NCI-H2081 treated with DMSO at 0.1 percent for 48 hours (cell line): Measurements from ENCODE around the gene EHF.

ENCODE experiments used
- DNase-seq: peaks from one replicate; lab custom pipeline; 2025; lab: John Stamatoyannopoulos, UW

Gene EHF

DNA sequence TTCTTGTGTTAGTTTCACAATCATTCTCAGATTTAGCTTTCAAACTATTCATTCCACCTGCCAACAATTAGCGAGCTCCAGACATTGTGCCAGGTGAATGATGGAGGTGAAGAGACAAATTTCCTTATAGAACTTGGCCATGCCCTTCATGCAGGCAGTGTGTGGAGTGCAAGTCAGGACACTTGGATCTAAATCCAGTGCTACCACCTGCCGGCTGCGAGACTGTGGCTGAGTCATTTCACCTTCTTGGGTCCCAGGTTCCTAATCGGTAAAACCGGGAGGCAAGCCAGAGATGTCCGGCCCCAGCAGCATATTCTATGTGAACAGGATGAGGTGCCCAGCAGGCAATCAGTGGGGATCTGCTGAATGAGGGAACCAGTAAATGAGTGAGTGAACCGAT is 18.6 kb upstream of the EHF start:
- no peak for DNase-seq

DNA sequence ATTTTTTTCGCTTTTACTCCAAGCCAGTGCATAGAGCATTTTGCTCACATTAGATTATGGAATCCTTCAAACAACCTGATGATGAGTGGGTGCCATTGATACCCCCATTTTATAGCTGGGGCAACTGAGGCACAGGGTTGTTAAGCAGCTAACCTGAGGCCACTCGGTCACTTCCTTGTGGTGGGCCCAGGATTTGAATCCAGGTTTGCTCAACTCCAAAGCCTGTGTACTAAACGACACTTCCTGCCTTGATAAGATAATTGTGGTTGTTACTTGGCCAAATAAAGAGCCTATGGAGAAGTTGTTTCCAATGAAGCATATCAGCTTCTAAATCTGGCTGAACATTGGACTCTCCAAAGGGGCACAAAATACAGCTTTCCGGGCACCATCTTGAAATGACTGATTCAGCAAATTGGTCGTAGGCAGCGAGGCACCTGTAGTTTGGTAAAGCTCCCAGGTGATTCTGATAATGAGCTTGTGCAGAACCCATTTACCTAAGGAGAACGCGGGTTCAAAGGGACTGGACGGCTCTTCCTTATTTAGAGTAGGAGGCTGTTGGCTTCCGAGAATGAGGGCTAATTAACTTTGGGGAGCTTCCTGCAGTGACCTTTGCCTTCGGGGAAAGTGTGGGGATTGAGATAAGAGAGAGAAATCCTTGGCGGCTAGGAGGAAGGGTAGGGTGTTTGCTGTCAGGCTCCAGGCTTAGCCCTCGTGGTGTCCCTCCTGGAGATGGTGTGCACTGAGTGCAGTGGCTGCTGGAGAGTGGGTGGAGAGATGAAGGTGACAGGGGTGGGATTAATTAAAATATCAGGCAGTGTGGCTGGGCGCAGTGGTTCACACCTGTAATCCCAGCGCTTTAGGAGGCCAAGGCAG is 17.5 kb upstream of the EHF start:
- no peak for DNase-seq

DNA sequence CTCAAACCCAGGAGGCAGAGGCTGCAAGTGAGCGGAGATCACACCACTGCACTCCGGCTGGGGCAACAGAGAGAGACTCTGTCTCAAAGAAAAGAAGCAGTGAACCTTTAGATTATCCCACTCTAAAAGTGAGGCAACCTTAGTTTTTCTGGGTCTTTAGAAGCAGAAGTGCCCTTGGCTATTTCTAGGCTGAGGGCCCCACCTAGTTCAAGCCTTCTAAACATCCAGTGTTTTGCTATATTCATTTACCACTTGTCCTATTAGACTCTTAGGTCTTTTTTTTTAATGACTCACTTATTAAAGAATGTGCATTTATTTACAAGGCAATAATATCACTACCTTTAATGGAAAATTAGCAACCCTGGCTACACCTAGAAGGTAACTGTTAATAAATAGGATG is 16.7 kb upstream of the EHF start:
- no peak for DNase-seq

DNA sequence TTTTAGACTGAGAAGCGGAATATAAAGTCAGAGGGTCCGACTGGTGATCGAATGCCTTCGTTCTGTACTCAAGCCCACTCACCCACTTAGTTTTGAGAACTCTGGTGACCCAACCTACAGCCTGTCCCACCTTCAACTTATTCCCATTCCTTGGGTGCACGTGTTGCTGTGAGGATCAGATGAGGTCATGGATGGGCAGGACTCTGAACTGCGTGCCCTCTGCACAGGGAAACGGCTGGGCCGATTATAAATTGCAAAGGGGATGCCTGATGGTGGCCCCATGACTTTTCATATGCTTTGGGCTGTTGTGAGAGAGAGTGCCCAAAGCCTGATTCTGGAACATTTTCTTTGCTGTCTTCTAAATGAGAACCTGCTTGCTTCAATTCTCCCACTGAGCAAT is 16.0 kb upstream of the EHF start:
- DNase-seq: no peak

DNA sequence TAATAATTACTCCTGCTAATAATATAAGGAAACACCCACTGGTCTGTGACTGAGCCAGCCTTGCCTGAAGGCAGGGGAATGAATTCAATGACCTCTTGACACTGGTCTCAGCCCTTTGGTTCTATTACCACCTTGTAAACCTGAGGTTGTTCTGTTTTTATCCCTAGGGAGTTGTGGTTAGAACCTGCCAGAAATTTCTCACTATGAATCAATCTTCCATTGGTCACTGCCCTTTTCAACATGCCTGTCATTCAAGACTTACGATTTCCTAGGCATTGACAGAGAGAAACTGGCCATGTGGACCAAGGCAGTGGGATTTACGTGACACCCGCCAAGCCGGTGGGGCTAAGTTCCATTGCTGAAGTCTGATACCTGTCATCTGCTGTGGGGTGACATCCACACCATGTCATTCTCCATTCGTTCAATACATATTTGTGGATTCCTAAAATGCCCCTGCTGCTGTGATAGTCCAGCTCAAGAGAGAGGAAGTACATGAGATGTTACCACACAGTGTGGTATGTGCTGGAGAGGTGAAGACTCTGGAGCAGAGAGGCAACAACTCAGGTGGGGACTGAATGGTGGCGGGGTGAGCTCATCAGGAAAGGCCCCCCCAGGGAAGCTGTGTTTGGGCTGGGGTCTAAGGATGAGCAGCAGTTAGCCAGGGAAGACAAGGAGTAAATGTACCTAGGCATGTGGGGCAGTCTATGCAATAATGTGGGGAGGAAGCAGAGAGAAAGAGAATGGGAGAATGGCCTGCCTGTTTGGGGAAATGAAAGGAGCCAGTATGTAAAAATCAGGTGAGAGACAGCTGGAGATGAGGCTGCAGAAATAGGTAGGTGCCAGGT is 15.2 kb upstream of the EHF start:
- no peak for DNase-seq

DNA sequence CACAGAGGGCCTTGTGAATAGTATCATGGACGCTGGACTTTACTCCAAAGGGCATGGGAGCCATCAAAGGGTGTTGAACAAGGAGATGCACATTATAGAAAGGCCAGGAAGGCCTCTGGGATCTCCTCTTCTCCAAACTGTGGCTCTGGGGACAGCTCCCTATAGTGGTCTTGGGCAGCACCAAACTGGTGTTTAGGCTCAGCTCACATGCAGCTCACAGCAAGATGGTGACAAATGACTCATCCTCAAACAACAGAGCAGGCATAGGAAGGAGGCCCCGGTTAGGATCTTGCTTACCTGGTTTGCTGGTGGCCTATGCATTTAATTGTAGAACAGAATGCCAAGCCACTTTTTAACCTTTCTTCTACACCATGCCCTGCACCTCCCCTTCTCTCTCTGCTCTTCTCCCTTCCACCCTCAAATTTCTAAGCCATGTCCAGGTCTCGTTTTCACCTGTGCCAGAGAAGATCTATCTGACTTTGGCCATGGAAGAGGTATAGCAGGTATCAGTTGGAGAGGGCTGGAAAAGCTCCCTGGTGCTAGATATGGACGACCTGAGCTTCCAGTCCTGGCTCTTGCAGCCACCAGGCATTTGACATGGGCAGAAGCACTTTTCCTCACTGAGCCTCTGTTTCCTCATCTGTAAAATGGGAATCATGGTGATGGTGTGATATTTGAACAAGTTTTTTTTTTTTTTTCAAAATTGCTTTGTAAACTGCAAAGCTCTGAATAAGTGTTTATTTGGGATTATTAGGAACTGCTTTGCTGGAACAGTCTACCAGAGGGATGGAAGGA is 14.4 kb upstream of the EHF start:
- no peak for DNase-seq

- no peak for DNase-seq
Observed at GRCh38 chr11:34609187-34609751, 11.6 kb upstream of the EHF start.

- no peak for DNase-seq
Observed at GRCh38 chr11:34609850-34610249, 11.0 kb upstream of the EHF start.

DNA sequence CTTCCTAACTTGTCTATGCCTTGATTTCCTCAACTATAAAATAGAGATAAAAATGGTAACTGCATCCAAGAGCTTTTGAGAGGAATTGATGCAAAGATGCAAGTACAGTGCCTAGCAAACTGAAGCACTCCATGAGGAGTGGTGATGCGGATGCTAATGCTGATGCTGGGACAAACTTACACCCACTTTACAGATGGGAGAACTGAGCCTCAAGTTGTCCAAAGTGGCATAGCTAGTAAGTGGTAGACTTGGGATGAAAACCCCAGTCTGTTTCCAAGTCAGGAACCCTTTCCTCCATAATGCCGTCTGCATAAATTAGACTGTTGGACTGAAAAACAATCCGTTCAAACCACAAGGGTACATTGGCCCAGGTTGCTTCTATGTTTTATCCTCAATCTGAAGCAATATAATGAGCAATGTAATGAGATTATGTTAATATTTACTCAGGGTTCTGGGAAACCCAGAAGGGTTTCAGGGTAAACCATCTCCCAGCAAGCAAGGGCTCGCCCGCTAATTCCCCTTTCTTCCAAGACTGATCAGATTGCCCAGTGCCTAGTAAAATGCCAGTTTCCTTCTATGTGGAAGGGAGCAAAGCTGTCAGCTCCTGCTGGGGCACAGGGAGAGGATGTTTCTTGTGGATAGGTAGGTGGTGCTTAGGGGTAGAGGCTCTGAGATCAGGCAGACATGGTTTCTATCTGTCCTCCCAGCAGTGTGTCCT is 10.4 kb upstream of the EHF start:
- DNase-seq: no peak

DNA sequence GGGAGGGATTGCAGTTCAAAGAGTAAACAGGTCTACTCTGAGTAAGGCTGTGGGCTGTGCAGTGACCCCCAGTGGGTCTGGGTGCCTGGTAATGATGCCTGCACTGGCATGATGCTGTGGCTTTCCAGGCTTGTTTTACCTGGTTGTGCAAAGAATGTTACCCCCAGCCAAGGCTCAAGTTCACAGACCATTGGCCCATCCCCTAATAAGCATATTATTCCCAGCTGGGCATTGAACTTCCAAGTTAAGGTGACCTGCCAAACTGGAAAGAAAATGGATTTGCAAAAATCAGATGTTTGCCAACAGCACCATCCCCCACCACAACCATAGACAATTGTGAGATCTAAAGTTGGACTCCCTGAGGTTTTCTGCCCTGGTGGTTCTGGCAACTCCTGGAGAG is 7.9 kb upstream of the EHF start:
- no peak for DNase-seq

DNA sequence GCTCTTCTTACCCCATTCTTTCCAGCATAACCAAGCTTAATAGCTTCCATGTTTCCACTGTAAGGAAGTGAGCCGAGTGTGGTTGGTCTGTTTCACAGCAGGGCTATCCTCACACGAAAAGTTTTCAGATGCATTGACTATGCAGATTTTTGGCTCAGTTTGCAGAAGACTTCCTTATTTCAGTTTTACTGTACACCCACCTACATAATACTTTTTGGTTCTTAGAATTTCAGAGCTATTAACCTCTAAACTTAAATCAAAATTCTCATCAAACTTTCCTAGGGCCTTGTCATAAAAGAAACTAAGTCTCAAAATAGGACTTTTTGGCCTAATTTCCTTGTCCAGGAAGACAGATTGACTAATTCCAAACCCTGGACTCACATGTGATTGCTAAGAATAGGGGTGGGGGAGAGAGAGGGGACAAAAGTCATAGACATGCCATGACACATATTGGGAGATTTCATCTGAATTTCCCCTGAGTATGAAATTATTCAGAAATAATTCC is 7.3 kb upstream of the EHF start:
- DNase-seq: no peak

GRCh38 chr11:34614344-34615104 is 6.4 kb upstream of the EHF start:
- no peak for DNase-seq

DNA sequence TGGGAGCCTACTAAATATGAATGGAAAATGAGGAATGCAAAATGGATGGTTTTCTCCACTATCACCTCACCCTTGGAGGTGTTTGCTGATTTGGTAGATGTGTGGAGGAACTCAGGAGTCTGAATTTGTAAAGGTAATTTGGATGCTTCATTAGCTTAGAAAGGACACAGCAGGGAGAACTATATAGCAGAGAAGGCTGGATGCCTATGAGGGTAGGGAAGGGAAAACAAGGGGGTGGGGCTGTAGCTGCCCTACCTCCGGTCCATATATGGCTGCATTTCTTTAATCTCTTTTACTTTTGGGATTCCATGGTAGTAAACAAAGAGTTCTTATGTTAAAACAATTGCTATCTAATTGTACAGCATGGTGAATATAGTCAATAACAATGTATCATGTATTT is 4.8 kb upstream of the EHF start:
- no peak for DNase-seq

DNA sequence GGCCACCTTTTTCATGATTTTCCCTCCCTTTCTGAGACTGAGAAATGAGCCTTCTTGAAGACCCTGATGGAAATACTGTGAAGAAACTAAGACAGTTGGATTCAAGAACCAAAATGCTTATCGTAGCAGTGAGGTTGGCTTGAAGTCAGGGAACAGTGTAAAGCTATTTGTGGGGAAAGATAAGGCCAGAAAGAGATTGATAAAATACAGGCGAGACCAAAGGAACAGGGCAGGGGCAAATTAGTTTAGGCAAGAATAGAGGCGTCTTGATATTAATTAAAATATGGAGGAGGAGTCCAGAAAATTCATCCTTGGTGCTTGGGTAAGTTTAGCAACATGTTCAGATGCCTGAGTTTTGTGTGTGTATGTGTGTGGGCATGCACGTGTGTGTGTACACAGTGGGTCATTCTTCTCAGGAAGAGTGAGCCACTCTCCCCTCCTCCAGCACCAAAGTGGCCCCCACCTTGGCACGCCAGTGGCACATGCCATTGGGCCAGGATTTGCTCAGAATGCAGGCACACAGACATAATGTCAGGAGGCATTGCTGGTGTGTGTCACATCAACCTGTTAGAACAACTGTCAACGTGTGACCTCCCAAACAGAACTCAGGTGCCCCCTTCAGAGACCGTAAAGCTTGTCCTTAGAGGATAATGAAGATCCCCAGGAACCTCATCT is 3.9 kb upstream of the EHF start:
- DNase-seq: no peak

DNA sequence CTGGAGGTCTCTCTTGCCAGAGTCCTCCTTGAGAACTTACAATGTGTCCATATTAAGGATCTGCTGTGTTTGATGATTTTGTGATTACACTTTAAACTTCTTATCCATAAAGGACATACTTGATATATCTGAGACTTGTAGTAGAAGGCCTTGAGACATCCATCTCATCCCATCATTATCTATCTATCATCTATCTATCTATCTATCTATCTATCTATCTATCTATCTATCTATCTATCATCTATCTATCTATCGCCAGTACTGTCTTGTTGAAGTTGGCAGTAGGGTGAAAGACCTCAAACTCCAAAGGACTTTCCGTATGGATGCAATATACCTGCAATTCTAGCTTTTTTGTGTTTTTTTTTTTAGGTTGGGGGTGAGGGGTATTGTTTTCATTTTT is 2.5 kb upstream of the EHF start:
- DNase-seq: no peak

GRCh38 chr11:34619062-34619516 is 1.8 kb upstream of the EHF start:
- no peak for DNase-seq

- DNase-seq: no peak
Observed at GRCh38 chr11:34620202-34620601, 691 bp upstream of the EHF start.

DNA sequence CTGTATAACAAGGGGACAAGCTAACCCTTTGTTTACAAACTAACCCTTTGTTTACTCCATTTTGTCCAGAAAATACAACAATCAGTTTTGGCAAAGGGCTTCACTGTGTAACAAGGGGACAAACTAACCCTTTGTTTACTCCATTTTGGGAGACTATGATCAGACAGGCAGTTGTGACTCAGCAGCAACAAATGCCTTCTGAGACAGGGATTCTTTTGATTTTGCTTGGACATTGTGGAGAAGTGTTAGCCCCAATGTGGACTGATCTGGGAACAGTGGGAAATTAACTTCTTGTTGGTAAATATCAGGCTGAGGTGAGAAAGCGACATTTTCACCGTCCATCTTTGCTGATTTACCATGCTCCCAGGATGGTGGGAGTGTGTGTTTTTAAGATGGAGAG is 983 bp downstream of the EHF start:
- DNase-seq: no peak

DNA sequence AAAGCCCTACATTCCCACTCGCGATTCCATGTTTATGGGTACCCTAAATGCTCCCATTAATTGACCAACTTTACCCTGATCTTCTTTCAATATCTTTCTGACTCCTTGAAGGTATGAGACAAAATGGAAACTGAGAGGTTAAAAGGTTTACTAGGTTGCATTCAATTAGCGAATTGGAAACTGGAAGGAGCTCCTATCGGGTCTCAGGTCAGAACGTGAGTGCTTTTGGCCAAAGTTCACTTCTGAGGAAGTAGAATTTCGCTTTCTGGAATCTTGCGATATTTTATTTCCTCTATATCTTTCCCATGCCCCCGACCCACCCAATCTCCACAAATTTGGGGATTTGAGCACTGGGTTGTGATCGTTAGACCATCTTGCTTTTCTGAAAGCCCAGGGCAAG is 2.6 kb downstream of the EHF start:
- no peak for DNase-seq

DNA sequence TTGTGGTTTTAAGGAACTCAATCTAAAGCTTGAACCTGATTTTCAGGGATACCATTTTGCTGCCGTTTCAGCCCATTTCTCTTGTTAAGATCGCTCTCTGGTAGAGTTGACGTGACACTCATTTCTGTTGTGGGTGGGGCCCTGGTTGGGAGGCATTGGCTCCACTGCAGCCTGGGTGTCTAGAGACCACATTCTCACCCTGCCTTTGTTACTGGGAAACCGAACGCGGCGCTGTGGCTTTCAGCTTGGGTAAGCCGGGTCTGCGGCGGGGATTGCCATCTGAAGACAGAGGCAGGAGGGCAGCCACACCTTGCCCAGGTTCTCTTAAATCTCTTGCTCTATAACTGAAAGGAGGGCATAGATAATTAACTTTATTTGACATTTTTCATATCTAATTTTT is 3.2 kb downstream of the EHF start:
- DNase-seq: no peak
